Upper lobe of left lung (tissue), 6 donors: ENCODE results near the gene SRCIN1. TPM values are rescaled to one million over a fixed set of nuclear protein-coding genes. Genes with fewer than 3 reads are reported as not detected.

Experiments used
- ATAC-seq, 2 donors: fragments of 200-7000 bp; cut with Tn5 transposase; one replicate each; pipeline ENCODE4 v1.9.1; 2022; ENCODE audit warnings: mild to moderate bottlenecking in 2 of 2, moderate library complexity in 2 of 2; ENCODE audit not compliant: low FRiP score in 2 of 2
- DNase-seq, 2 donors: peaks; one replicate each; pipeline ENCODE4 v3.0.0-alpha.2; 2019 to 2020
- H3K27ac ChIP-seq, 4 donors: fragments of 200-600 bp; sonication (generic); one replicate each; pipeline ENCODE4 v1.5.1; 2016 to 2019
- H3K27me3 ChIP-seq, 4 donors: fragments of 200-600 bp; sonication (generic); one replicate each; pipeline ENCODE4 v1.5.1; 2017 to 2019
- H3K36me3 ChIP-seq, 4 donors: fragments of 200-600 bp; sonication (generic); one replicate each; pipeline ENCODE4 v1.5.1; 2016 to 2019
- H3K4me1 ChIP-seq, 4 donors: fragments of 200-600 bp; sonication (generic); one replicate each; pipeline ENCODE4 v1.5.1; 2018 to 2019
- H3K4me3 ChIP-seq, 4 donors: fragments of 200-600 bp; sonication (generic); one replicate each; pipeline ENCODE4 v1.5.1; 2017 to 2019; ENCODE audit warnings: mild to moderate bottlenecking in 2 of 4, moderate library complexity in 1 of 4
- H3K9me3 ChIP-seq, 4 donors: fragments of 200-600 bp; sonication (generic); one replicate each; pipeline ENCODE4 v1.5.1; 2018 to 2019
- CTCF ChIP-seq, 6 experiments: fragments of 450-650 bp in 4 of 6; fragments of 200-600 bp in 2 of 6; sonication (generic) in 2 of 6; IDR thresholded peaks; one replicate each; pipeline ENCODE4 v1.5.1; 2016 to 2019; ENCODE audit warnings: antibody characterized with exemption in 6 of 6
- EP300 ChIP-seq, 4 donors: sonication (generic); formaldehyde crosslinking; IDR thresholded peaks; one replicate each; pipeline ENCODE4 v1.5.1; 2017; ENCODE audit warnings: antibody characterized with exemption in 4 of 4, control low read depth in 2 of 4
- POLR2A ChIP-seq, 4 donors: fragments of 450-650 bp; IDR thresholded peaks; one replicate each; pipeline ENCODE4 v1.5.1; 2016 to 2017; ENCODE audit warnings: antibody characterized with exemption in 4 of 4, mild to moderate bottlenecking in 2 of 4
- POLR2AphosphoS5 ChIP-seq, 2 donors: sonication (generic); formaldehyde crosslinking; IDR thresholded peaks; one replicate each; pipeline ENCODE4 v1.5.1; 2017; ENCODE audit warnings: antibody characterized with exemption in 2 of 2
- WGBS, 2 donors: methylation state at CpG; one replicate each; pipeline ENCODE4 v1.1.5; 2017 to 2018; 5-methylcytosine and 5-hydroxymethylcytosine counted together
- total RNA-seq, 6 donors: library from RNA; depleted of rRNA in 4 of 6; stranded (reverse); fragments of >200 nt in 4 of 6; gene quantifications; one replicate each; pipeline versions ENCODE4 v1.1.0 to v1.2.1, GENCODE V29; 2016 to 2021
- donor health status: DM: no; HTN: no; CAD: no; lungs with moderate emphysema.
- donor health status: DM: no; HTN: yes; CAD: no; lungs with severe emphysema.

The SRCIN1 gene
- total RNA-seq, 6 donors from 2014 or later: 1.6 to 16.6 (median 5.6) TPM

- no peaks in the 10 kb centered on the region for H3K36me3 ChIP-seq
- H3K27ac ChIP-seq: no peak overlapping the region
- WGBS, 2 donors: 71 to 74% methylated on average over 11 of the region's 11 CpGs
- no peaks in the 10 kb centered on the region for H3K9me3 ChIP-seq
- no peak for TF ChIP-seq CTCF (IDR thresholded peaks at IDR 0.05)
- TF ChIP-seq POLR2A (IDR thresholded peaks at IDR 0.05): no peak
- TF ChIP-seq EP300 (IDR thresholded peaks at IDR 0.05): no peak
- TF ChIP-seq POLR2AphosphoS5 (IDR thresholded peaks at IDR 0.05): no peak
- peaks cover 5 to 10% (median 9%) of the 10 kb centered on the region in 4 donors for H3K4me1 ChIP-seq
- H3K4me3 ChIP-seq: no peak overlapping the region
- ATAC-seq: no peak
- H3K27me3 ChIP-seq: peaks cover 0 to 30% (median 21%) of the 10 kb centered on the region in 4 donors
- no peak for DNase-seq
These were observed 5.5 kb upstream of the SRCIN1 start for GRCh38 chr17:38611070-38611786.

GRCh38 chr17:38609280-38610031, 3.7 kb upstream of the SRCIN1 start:
- Histone ChIP-seq H3K27ac (no peak overlapping the region), H3K27me3 (peaks cover 0 to 42% (median 25%) of the 10 kb centered on the region in 4 donors), H3K9me3 (no peaks in the 10 kb centered on the region), H3K4me3 (no peak overlapping the region), H3K36me3 (no peaks in the 10 kb centered on the region), H3K4me1 (peaks cover 11 to 28% (median 16%) of the 10 kb centered on the region in 4 donors)
- ATAC-seq (no peak), DNase-seq (no peak)
- WGBS, 2 donors: 48 to 50% methylated on average over 6 to 9 of the region's 9 CpGs
- no peak for TF ChIP-seq POLR2A (IDR thresholded peaks at IDR 0.05)
- TF ChIP-seq POLR2AphosphoS5 (IDR thresholded peaks at IDR 0.05): no peak
- no peak for TF ChIP-seq CTCF (IDR thresholded peaks at IDR 0.05)
- no peak for TF ChIP-seq EP300 (IDR thresholded peaks at IDR 0.05)

DNA sequence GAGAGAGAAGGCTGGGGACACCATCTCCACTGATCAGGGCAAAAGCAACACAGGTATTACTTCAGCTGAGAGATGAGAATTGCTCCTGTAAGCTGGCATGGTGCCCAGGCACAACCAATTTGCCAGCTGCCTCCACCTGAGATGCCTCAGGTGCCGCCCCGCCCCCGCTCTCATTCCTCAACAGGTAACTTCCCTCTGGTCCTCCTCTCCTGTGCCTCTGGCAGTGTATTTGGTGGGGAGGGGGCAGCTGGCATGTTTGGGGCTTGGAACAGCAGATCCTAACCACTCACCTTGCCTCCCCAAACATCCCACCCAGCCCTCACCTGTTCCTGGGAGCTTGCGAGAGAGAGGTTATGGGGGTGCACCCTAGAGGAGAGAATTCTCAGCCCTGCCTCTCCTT, 2.9 kb upstream of the SRCIN1 start:
- Histone ChIP-seq H3K27ac (no peak overlapping the region), H3K4me3 (no peak overlapping the region), H3K27me3 (peaks cover 2 to 45% (median 27%) of the 10 kb centered on the region in 4 donors), H3K4me1 (peaks cover 11 to 29% (median 16%) of the 10 kb centered on the region in 4 donors), H3K9me3 (no peaks in the 10 kb centered on the region), H3K36me3 (no peaks in the 10 kb centered on the region)
- no peak for TF ChIP-seq POLR2AphosphoS5 (IDR thresholded peaks at IDR 0.05)
- WGBS, 2 donors: 69 to 100% methylated on average over 1 to 4 of the region's 4 CpGs
- ATAC-seq: no peak
- DNase-seq: peak in 1 of 2 donors; percentile 68

GRCh38 chr17:38606646-38607611, 1.2 kb upstream of the SRCIN1 start:
- DNase-seq (no peak), ATAC-seq (no peak)
- peaks cover 11 to 29% (median 16%) of the 10 kb centered on the region in 4 donors for H3K4me1 ChIP-seq
- H3K27me3 ChIP-seq: peaks cover 2 to 45% (median 27%) of the 10 kb centered on the region in 4 donors
- H3K27ac ChIP-seq: no peak overlapping the region
- 7 to 14% methylated on average over 13 to 29 of the region's 30 CpGs for WGBS, 2 donors
- H3K4me3 ChIP-seq: peak overlapping the region in 3 of 4 donors; percentile 54 to 76 (median 60)
- H3K9me3 ChIP-seq: no peaks in the 10 kb centered on the region
- no peaks in the 10 kb centered on the region for H3K36me3 ChIP-seq
- TF ChIP-seq POLR2A (IDR thresholded peaks at IDR 0.05): no peak
- peak in 1 of 6 experiments; percentile 16 for TF ChIP-seq CTCF (IDR thresholded peaks at IDR 0.05)
